ENCODE data around the gene STARD7.

DNA sequence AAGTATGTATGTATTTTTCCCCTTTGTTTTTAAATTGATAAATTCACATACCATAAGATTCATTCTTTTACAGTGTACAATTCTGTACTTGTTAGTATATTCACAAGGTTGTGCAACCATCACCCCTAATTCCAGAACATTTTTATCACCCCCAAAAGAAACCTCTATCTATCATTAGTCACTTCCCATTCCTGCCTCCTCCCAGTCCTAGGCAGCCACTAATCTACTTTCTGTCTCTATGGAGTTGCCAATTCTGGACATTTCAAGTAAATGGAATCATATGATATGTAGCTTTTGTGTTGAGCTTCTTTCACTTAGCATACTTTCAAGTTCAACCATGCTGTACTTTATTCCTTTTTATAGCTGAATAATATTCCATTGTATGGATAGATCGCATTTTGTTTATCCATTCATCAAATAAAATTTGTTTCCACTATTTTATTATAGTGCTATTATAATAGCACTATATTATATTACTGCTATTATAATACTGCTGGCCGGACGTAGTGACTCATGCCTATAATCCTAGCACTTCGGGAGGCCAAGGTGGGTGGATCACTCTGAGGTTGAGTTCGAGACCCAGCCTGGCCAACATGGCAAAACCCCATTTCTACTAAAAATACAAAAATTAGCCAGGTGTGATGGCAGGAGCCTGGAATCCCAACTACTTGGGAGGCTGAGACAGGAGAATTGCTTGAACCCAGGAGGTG, 10.9 kb downstream of the STARD7 start:
- no peak for TF ChIP-seq CTCF (IDR thresholded peaks at IDR 0.05)
- TF ChIP-seq EP300 (IDR thresholded peaks at IDR 0.05): no peak
- TF ChIP-seq POLR2A (IDR thresholded peaks at IDR 0.05): no peak

Data from gastroesophageal sphincter (tissue), 3 donors.